ENCODE data around the gene C3orf85.

DNA sequence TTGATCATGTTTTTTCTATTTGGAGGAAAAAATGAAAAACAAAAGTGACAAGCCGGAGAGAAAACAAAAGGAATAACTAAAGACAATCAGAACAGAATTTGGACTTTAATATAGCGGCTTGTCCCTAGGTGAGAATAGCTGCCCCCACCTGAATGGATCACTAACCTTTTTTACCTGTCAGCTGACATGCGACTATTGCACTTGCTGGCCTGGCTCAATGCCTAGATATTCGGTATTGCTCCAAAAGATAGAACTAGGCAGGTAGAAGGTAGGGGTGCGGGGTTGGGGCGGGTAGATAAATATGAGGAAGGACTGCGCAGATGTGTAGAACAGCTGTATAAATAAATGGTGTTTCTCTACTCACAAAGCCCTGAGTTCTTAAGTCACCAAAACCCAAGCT is 17.9 kb upstream of the C3orf85 start:
- TF ChIP-seq, protein P1, sequence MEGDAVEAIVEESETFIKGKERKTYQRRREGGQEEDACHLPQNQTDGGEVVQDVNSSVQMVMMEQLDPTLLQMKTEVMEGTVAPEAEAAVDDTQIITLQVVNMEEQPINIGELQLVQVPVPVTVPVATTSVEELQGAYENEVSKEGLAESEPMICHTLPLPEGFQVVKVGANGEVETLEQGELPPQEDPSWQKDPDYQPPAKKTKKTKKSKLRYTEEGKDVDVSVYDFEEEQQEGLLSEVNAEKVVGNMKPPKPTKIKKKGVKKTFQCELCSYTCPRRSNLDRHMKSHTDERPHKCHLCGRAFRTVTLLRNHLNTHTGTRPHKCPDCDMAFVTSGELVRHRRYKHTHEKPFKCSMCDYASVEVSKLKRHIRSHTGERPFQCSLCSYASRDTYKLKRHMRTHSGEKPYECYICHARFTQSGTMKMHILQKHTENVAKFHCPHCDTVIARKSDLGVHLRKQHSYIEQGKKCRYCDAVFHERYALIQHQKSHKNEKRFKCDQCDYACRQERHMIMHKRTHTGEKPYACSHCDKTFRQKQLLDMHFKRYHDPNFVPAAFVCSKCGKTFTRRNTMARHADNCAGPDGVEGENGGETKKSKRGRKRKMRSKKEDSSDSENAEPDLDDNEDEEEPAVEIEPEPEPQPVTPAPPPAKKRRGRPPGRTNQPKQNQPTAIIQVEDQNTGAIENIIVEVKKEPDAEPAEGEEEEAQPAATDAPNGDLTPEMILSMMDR (IDR thresholded peaks at IDR 0.05; ENCODE audit: insufficient read depth, low read length), result no peak
- TF ChIP-seq POLR2AphosphoS5 (IDR thresholded peaks at IDR 0.05; ENCODE audit: low read depth), result no peak
